T47D (cell line): Measurements from ENCODE around the gene CCDC28A.
"Not testable (repeated sequence)": the region's sequence is repeated elsewhere in the genome, so short reads cannot be mapped to it uniquely, and the experiment has no call there.

Source experiments
- DNase-seq, 2 experiments: peaks; one replicate each; pipeline versions ENCODE4 v3.0.0 to v3.0.0-alpha.2; 2011 to 2012; ENCODE audit warnings: low read depth in 1 of 2, low spot score in 1 of 2
- JUND ChIP-seq: IDR thresholded peaks from 2 replicates; pipeline ENCODE4 v1.6.1; 2012; ENCODE audit warnings: low read depth
- in situ Hi-C: cut with HindIII; loops from 2 replicates; pipeline ENCODE4 v1.10.0; 2016; ENCODE audit warnings: low sequenced_read_pairs, low pct_unique_long_range_greater_than_20kb

The CCDC28A gene

DNA sequence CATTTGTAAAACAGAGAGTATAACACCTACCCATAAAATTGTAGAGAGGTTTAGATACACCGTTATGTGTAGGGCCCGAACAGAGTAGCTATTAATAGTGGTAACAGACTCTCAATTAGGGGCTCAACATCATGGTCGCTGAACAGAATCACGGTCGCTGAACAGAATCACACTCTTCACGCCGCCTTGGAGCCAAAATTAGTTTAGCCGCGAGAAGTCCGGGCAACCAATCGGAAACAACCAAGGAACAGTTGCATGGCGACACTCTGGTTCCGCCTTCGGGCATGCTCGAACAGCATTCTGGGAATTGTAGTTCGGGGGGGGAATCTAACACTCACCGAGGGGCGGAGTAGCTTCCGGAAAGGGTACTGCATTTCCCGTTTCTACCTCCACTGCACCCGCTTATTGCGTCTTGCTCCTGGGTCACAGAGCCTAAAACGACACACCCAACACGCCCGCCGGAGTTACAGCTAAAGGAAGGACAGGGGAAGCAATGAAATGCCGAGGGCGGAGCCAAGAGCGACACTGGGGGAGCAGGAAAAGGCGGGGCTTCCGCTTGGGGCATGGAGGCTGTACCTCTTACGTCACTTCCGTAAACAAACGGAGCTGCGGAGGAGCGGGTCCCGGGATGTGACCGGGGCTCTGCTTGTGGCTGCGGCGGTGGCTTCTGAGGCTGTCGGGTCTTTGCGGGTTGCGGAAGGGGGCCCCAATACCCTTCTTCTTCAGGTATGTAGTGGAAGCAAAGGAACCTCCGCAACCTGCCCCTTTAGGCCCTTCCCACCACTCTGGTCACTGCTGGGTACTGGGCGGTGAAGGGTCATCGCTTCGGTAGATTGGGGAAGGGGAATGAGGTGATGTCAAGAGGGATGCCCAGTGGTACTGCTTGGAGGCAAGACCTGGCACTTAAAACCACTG, at the start of gene CCDC28A:
Gene CCDC28A (plus strand): TSS at position 593 of the 915 bp plus-strand sequence. CDS start 2,352 bp downstream, outside the sequence.
- in situ Hi-C loops, result no loop called here
- DNase-seq, result peak; percentile 45 to 95
- no peak for TF ChIP-seq JUND

DNA sequence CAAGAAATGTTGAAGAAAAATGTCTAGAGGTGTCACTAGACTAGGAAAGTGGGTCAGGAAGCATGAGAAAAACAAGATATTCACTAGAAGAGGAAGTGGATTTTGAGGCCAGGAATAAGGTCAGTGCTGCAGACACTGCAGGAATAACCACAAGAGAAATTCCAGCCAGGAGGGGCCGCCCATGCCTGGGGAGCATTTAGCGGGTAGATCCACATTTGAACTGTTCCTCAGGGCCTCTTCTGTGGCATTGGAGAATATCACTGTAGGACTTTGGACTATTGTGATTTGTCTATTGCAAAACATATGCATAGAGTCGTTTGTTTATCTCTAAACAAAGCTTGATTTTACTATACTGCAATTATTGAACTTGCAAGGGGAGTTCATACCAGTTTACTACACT, 49.6 kb upstream of the CCDC28A start:
- peak in 1 of 2 experiments; percentile 3 for DNase-seq
- TF ChIP-seq JUND, result no peak
- in situ Hi-C loops, result no loop called here

DNA sequence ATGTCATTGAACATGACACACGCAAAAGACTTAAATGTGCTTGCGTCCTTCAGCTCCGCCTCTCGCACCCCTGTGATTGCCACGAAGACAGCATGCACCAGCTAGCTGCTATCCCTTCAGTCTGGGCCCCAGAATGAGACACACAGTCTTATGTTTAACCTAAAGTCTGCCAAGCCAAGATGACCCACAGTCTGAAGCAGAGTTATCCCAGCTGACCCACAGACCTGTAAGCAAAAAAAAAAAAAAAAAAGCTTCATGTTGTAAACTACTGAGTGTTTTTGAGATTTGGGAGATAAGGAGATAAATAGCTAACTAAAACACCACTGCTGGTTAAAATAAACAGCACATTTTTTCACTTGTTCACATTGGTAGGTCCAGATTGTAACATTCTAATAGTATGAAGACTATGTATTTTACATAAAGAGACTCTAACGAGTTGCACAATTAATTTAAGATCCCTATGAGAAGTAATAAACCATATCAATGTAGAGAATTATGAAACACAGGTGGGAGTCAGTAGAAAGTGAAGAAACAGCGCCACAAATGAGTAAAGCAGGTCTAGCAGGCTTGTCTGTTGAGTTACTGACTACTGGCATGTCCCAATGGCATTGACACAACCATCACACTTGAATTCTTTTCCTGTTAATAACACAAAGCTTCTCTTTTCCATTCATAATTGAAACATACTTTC, 47.4 kb upstream of the CCDC28A start:
- in situ Hi-C loops, result no loop called here
- TF ChIP-seq JUND, result no peak
- DNase-seq, result peak in 1 of 2 experiments; percentile 23

DNA sequence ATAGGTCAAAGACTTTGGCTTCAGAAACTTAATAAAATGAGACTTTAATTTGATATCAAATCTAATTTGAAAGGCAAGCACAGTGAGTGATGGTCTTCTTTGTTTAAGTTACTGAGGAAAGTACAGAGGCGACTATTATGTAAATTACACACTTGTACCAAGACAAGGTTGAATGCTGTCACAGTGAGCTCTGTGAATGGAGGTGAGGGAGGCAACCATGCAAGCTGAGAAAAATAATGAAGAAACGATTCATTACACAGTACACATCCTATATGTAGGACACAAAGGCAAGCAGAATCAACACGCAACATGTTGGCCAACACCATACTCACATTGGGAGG, 46.8 kb upstream of the CCDC28A start:
- in situ Hi-C loops, result no loop called here

DNA sequence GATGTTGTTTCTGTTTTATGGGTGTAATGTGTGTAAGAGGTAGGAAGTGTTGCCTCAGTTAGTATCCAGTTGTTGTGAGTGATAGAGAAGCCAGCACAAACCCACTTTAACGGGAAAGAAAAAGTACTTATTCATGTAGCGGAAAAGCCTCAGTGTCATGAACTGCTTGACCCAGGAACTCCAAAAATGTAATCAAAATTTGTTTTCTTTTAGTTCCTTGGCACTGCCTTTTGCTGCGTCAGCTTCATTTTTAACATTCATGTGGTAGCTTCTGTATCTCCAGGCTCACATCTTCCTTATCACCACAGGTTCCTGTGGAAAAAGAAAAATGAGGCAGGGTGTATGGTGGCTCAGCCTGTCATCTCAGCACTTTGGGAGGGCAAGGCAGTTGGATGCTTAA, 46.4 kb upstream of the CCDC28A start:
- TF ChIP-seq JUND, result no peak
- in situ Hi-C loops, result no loop called here
- no peak for DNase-seq

More for the DNA sequence above, 46.8 kb upstream of the CCDC28A start:
- no peak for TF ChIP-seq JUND
- no peak for DNase-seq

DNA sequence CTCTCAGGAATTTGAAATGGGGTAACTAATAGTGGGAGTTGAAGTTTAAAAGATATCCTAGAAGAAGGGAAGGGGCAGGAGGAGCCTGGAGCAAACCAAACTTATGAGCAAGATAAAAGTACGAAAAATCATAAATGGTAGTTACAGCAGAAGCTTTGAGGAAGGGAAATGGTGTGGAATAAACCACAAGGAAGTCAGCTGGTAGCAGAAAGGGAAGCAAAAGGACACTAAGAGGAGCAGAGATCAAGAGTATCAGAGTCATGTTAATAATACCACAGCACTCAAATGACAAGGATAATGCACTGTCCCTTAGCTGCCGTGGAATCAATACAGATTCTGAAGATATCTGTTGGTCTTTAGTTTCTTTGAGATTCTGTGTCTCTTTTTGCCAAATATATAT, 44.9 kb upstream of the CCDC28A start:
- in situ Hi-C loops, result no loop called here
- TF ChIP-seq JUND, result no peak
- no peak for DNase-seq

DNA sequence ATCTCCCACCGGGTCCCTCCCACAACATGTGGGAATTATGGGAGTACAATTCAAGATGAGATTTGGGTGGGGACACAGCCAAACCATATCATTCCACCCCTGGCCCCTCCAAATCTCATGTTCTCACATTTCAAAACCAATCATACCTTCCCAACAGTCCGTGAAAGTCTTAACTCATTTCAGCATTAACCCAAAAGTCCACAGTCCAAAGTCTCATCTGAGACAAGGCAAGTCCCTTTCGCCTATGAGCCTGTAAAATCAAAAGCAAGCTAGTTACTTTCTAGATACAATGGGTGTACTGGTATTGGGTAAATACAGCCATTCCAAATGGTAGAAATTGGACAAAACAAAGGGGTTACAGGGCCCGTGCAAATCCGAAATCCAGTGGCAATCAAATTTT, 43.5 kb upstream of the CCDC28A start:
- DNase-seq, in situ Hi-C loops: not testable (repeated sequence)

DNA sequence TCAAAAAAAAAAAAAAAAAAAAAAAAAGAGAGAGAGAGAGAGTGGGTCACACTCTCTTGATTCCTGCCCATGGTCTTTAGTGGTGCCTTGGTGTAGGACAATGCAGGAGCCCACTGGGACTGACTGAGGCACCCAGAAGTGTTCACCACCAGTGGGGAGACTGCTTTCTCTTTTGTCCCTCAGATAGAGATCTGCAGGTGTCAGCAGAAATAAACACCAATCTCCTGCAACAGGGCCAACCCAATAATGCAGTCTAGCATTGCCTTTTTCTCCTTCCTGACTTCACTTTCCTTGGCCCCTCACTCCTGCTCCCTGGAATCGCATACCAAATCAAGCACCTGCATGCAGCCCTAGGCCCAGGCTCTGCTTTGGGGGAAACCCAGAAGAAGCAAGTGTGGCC, 39.0 kb upstream of the CCDC28A start:
- TF ChIP-seq JUND, result no peak
- in situ Hi-C loops, result no loop called here
- no peak for DNase-seq

DNA sequence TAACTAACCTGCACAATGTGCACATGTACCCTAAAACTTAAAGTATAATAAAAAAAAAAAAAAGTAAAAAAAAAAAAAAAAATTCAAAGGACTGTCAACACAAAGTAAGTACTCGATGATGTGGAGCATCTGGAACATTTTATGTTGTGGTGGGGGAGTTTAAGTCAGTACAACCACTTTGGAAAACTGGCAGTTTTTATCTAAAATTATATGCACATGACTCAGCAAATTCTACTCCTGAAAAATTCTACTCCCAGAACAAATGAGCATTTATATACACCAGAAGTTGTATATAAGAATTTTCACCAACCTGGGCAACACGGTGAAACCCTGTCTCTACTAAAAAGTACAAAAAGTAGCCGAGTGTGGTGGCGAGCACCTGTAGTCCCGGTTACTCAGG, 36.9 kb upstream of the CCDC28A start:
- in situ Hi-C loops, result no loop called here
- DNase-seq, result no peak
- TF ChIP-seq JUND, result no peak

DNA sequence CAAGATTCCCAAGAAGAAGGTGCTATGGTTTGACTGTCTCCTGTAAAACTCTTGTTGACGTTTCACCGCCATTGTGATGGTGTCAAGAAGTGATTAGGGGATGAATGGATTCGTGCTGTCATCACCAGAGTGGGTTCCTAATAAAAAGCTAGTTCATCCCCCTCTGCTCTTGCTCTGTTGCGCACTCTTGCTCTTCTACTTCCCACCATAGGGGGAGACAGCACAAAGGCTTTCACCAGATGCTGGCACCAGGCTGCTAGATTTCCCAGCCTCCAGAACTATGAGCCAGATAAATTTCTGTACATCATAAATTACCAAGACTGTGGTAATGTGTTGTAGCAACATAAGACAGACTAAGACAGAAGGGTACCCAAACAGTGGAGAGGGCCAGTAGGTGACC, 21.6 kb upstream of the CCDC28A start:
- in situ Hi-C loops, result no loop called here
- no peak for TF ChIP-seq JUND
- DNase-seq, result no peak

DNA sequence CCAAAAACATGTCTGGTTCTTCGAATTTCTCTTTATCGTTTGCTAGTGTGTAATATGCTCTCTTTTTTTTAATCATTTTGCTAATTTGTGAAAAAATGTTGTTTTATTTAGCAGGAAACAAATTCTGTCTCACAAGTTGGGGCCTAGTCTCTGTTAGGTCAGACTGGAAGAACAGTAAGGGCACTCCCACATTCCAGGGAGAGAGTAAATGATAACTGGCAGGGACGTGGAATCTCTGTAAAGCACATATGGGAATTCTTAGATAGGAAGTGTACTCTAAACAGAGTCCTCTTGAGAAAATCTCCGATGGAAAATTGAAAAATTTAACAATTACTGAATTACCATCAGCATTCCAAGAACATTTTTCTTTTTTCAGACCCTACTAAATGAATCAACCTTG, 16.4 kb upstream of the CCDC28A start:
- DNase-seq, result no peak
- in situ Hi-C loops, result no loop called here
- no peak for TF ChIP-seq JUND

DNA sequence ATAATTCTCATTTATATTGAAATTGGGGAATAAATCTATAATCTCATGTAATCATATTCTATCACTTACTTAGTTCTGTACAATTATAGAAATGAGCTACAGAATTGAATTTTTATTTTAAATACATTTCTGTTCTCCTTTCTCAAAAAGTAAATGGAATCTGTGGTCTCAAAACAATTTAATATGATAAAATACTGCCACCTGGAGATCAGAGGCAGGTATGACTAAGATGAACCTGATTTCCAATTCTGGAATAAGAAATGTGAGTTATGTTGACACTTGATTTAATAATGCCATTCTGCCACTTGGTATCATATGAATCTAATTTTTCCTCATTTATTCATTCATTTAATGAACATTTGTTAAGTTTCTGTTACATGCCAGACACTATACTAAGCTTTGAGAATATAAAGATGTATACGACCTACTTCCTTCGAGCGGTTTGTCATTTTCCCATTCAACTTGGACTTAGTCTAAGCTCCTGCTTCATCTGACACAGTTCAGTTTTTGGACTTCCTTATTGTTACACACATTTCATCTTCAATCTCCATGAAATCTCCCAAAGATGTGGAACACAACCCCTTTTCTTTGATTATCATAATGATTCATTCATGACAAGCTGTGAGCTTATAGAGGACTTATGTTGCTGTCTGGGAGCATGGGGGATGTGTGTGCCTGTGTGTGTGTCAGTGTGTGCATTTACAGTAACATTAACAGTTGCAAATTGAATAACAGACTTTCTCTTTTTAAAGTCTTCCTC, 7.5 kb upstream of the CCDC28A start:
- TF ChIP-seq JUND, result no peak
- peak; percentile 4 to 53 for DNase-seq
- in situ Hi-C loops, result no loop called here
